Endometrial microvascular endothelial cells (primary cell): ENCODE measurements around the gene ADAT1. TPM values are rescaled to one million over a fixed set of nuclear protein-coding genes. Genes with fewer than 3 reads are reported as not detected.

Source experiments
- in situ Hi-C: cut with HindIII; loops from 2 replicates; pipeline ENCODE4 v1.10.0; 2017; ENCODE audit warnings: low sequenced_read_pairs, low pct_unique_long_range_greater_than_20kb; ENCODE audit errors: inconsistent ontology term
- total RNA-seq: library from RNA; depleted of rRNA; stranded (reverse); fragments of >200 nt; gene quantifications from one replicate; pipeline ENCODE4 v1.2.3, GENCODE V29; 2015; ENCODE audit errors: inconsistent ontology term

ADAT1 gene, protein sequence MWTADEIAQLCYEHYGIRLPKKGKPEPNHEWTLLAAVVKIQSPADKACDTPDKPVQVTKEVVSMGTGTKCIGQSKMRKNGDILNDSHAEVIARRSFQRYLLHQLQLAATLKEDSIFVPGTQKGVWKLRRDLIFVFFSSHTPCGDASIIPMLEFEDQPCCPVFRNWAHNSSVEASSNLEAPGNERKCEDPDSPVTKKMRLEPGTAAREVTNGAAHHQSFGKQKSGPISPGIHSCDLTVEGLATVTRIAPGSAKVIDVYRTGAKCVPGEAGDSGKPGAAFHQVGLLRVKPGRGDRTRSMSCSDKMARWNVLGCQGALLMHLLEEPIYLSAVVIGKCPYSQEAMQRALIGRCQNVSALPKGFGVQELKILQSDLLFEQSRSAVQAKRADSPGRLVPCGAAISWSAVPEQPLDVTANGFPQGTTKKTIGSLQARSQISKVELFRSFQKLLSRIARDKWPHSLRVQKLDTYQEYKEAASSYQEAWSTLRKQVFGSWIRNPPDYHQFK
- 58.7 TPM for total RNA-seq

DNA sequence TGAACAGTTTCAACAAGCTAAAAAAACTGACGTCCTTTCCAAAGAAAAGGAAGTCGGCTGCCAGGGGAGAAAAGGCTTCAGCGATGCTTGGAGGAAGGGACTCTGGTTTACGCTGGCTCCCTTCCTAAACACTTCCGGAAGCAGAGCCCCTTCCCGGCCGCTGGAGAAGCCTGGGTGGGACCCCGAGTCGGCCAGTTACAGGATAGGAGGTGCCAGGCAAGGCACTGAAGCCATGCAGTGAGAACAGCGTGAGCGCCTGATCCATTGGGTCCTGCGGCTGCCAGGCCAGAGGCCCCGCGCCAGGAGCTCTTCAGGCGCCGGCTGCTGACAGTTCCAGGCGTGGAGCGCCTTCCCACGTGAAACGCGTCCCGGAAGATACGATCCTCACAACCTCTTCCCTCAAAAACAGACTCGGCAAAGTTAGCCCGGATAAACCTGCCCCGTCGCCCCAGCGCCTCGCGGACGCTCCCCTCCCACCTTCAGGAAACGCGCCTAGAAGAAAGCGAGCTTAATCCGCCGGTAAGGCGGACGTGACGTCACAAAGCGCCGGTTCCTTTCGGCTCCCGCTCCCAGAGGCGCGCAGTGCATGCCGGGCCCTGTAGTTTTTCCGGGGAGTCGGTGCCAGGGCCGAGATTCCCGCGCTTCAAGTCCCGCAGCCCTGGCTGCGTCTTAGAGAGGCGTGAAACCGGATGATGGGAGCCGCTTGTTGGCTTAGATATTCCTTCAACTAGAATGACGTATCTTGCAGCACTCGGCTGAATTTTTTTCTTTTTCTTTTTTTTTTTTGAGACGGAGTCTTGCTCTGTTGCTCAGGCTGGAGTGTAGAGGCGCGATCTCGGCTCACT lies at the start of gene ADAT1:
ADAT1 (minus strand) TSS at position 521 of the 845 bp plus-strand sequence. CDS start 2,482 bp downstream, outside the sequence.
- in situ Hi-C loops = no loop called here

DNA sequence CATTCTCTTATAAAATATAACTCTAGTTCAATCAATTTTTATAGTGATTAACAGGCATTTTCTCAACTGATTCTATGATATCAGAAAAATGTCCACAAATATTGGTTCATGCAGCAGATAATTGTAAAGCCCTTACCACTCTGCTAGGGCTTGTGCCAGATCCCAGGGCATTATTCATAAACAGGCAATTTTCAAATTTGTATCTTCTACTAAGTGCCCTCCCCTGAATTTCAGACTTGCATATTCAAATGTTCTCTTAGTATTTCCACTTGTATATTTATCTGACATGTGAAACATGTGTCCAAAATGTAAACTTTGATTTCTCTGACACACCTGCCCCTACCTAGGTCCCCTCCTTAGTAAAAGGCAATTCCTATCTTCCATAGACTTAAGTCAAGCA lies 44.4 kb upstream of the ADAT1 start:
- in situ Hi-C loops = no loop called here

DNA sequence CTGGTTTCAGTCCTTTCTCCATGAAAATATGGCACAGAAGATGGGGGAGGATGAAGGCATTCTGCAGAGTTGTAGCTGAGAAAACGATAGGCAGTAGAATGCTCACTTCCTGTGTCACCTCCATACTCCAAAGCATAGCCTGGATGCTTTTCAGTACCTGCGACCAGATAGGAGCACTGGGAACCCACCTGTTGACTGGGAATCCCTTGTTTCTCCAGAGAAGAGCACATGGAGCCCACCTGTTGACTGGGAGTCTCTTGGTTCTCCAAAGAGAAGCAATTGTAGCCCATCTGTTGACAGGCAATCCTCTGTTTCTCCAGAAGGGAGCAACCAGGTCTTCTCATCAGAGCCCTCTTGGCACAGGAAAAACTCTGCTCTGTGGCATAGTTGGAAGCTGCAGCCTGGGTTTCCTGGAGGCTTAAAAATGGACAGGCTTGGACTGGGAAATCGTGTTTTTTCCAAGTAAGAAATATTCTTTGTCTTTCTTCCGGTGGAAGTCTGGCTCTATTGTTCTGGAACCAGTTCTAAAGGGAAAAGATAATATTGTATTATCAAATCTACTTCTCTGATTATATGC lies 37.7 kb upstream of the ADAT1 start:
- in situ Hi-C loops = no loop called here

DNA sequence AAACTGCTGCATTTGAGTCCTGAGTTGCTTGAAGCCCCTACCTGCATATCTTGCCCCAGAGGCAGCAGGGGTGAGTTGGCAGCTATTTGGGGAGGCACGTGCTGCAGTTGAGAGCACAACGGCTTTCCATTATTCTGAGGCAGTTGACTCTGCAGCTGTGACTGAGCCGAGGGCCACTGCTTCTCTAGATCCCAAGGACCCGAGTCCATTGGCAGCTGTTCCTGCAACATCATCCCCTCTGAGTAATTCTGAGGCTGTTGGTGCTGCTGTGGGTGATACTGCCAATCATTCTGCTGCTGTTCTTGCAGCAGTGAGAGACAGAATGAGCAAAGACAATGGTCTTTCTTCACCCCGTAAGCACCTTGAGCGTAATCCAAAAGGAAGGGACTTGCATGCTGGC lies 37.2 kb upstream of the ADAT1 start:
- in situ Hi-C loops = no loop called here

DNA sequence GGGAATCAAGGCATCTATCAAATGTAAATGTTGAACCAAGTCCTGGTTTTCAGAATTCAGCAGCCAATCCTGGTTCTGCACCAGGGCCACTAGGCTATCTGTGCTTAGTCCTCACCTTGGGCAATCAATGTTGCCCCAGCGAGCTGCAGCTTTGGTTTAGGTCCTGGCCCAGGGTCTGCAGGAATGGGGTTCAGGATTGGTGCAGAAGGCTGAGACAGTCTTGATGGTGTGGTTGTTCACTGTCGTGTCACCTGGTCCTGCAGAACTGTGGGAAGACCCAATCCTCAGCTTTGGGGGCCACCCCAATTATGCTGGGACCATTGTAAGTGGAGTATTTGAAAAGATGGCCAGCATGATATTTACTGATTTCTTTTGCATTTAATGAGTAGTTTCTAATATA lies 35.1 kb upstream of the ADAT1 start:
- in situ Hi-C loops = no loop called here

DNA sequence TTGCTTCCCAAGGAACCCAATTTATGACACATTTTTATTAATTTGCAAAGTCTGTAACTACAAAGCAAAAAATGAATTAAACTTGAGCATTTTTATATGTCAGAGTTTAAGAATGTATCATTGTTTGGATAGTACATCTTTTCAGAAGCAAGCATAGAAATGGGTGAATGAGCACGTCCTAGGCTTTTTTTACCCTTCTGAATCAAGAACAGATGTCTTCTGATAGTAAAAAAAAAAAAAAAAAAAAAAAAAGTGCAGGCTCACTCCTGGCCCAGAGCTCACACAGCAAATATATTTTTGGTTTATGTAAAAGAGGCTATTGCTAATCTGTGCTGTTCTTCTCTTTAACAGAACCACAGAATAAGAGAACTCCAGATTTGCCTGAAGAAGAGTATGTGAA lies 30.8 kb upstream of the ADAT1 start:
- in situ Hi-C loops = no loop called here

DNA sequence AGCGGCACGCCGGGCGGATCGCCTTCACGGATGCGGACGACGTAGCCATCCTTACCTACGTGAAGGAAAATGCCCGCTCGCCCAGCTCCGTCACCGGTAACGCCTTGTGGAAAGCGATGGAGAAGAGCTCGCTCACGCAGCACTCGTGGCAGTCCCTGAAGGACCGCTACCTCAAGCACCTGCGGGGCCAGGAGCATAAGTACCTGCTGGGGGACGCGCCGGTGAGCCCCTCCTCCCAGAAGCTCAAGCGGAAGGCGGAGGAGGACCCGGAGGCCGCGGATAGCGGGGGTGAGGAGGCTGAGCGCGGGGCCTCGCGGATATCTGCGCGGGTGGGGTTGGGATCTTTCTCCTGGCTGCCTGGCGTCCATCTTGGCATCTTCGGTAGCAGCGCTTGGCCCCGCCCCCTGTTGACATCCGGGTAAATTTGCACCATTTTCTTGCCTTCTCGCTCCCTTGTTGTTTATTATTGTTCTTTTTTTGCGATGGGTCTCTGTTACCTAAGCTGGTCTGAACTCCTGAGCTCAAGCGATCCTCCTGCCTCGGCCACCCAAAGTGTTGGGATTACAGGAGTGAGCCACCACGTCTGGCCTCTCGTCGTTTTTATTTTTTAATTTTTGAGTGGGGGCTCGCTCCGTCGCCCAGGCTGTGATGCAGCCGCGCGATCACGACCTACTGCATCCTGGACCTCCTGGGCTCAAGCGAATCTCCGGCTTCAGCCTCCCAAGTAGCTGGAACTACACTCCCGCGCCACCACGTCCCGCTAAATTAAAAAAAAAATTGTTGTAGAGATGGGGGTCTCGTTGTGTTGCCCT lies 25.4 kb upstream of the ADAT1 start:
- in situ Hi-C loops = no loop called here

- in situ Hi-C loops = no loop called here
These were observed 24.6 kb upstream of the ADAT1 start, which contains the start of the genes KARS1 and TERF2IP for GRCh38 chr16:75647492-75648264. KARS1 (minus strand) TSS chr16:75647665; CDS start chr16:75647639, 26 bp downstream. TERF2IP (plus strand) TSS chr16:75647773; CDS start chr16:75647883, 110 bp downstream.

DNA sequence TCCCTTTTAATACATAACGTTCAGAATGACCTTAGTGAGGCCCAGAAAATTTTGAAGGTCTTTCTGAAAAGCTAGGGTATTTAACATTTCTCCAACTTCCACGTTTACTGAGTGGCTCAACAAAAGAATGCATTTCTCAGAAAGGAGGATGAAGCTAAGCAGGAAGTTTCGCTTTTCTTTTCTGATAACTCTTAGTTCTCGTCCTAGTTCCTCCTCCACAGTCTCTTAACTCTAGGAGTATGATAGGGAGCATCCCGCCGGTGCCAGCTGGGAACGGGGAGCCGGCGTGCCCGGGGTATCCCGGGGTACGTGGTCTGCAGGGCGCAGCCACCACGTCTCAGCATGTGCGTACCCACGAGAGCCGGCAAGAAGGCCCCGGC lies 24.0 kb upstream of the ADAT1 start:
- in situ Hi-C loops = no loop called here

- in situ Hi-C loops = no loop called here
These were observed 21.3 kb upstream of the ADAT1 start for GRCh38 chr16:75644240-75645012.

DNA sequence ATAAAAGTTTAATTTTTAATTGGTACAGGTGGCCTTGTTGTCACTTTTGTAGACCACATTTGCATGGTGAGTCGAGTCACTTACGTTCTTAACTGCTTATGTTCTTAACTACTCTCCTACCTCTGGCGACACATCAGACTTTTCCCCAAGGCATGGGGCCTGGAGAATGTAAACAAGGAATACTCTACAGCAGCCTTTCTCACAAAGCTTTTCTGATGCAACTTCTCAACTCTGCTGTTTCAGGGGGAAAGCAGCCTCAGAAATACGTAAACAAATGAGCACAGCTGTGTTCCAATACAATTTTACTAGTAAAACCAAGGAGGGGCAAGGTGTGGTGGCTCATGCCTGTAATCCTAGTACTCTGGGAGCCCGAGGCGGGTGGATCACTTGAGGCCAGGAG lies 17.5 kb upstream of the ADAT1 start:
- in situ Hi-C loops = no loop called here

GRCh38 chr16:75635036-75635435 lies 12.0 kb upstream of the ADAT1 start:
- in situ Hi-C loops = no loop called here

GRCh38 chr16:75632857-75633256 lies 9.8 kb upstream of the ADAT1 start:
- in situ Hi-C loops = no loop called here

GRCh38 chr16:75630052-75630451 lies 7.0 kb upstream of the ADAT1 start:
- in situ Hi-C loops = no loop called here

GRCh38 chr16:75629132-75629531 lies 6.1 kb upstream of the ADAT1 start:
- in situ Hi-C loops = no loop called here

GRCh38 chr16:75628351-75628750 lies 5.3 kb upstream of the ADAT1 start:
- in situ Hi-C loops = no loop called here

GRCh38 chr16:75627851-75628250 lies 4.8 kb upstream of the ADAT1 start:
- in situ Hi-C loops = no loop called here
